ENCODE measurements around the gene ARHGEF19. TPM values are rescaled to one million over a fixed set of nuclear protein-coding genes. Genes with fewer than 3 reads are reported as not detected.

Gene ARHGEF19
- total and polyA plus RNA-seq, 10 of the 15 experiments (the other 5 are each of a cell fraction or from before 2014, with no cell fraction given): 0.15 to 2.9 (median 0.67) TPM; not detected in 1

DNA sequence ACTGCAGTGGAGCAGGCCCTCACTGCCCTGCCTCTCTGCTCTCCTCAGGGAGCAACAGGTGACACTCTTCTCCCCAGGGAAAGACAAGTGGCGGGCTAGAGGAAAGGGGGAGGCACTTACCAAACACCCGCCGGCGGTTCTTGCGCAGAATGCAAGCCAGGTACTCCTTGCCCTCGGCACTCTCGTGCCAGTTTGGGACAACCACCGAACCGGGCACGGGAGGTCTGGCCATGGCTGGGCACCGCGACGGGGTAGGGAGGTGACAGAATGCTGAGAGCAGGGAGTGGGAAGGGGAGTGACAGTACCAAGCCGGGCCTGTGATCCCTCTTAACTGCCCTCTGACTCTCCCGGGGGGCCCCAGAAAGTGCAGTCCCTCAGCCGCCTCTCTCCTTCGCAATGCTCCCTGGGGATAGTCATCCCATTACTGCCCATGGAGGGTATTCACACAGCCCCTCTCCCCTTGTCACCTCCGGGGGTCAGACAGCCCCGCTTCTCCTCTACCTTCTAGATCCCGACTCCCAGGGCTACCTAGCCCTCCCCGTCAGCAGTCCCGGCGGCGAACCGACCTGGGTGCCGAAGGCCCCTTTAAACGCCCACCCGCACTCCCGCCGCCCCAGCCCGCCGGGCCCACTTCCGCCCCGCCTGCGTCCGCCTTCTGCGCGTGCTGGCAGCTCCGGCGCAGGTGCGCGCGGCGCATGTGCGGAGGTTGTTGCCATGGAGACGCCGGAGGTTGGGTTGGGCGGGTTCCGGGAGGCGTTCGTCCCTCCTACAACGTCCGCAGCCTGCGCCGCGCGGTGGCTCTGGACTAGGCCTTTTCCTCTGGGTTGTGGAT, 24.3 kb upstream of the ARHGEF19 start, which contains the start of gene CPLANE2 (continued):
- TF ChIP-seq ZBED1 (IDR thresholded peaks at IDR 0.05; ENCODE audit: borderline replicate concordance) (no peak), POLR2A (IDR thresholded peaks at IDR 0.05; ENCODE audit: low read depth, low read length) (peak; percentile 67; the same call in 1 of the 2 replicates), SIX5 (IDR thresholded peaks at IDR 0.05; ENCODE audit: low read depth, low read length, severe bottlenecking) (no peak), GATAD2B (conservative IDR thresholded peaks at IDR 0.05; ENCODE audit: low read depth) (0 out of 2 replicates have a peak, but pooled peaks have one; percentile 46), RELA (IDR thresholded peaks at IDR 0.05; ENCODE audit: borderline replicate concordance, partially characterized antibody) (no peak), EED (IDR thresholded peaks at IDR 0.05; ENCODE audit: low read depth) (no peak), POLR2AphosphoS5 (IDR thresholded peaks at IDR 0.05; ENCODE audit: low read length) (no peak; the same call in 1 of the 2 replicates), BHLHE40 (IDR thresholded peaks at IDR 0.05; ENCODE audit: borderline replicate concordance in 1 of 2, low read depth in 2 of 2, low read length in 1 of 2) (peak; percentile 91 to 97), TARDBP (IDR thresholded peaks at IDR 0.05; ENCODE audit: borderline replicate concordance) (no peak), ASH2L (IDR thresholded peaks at IDR 0.05; ENCODE audit: borderline replicate concordance, low read depth) (no peak), SMAD5 (IDR thresholded peaks at IDR 0.05; ENCODE audit: low read depth) (no peak), ZNF24 (IDR thresholded peaks at IDR 0.05) (no peak)
- TF ChIP-seq, protein P1, sequence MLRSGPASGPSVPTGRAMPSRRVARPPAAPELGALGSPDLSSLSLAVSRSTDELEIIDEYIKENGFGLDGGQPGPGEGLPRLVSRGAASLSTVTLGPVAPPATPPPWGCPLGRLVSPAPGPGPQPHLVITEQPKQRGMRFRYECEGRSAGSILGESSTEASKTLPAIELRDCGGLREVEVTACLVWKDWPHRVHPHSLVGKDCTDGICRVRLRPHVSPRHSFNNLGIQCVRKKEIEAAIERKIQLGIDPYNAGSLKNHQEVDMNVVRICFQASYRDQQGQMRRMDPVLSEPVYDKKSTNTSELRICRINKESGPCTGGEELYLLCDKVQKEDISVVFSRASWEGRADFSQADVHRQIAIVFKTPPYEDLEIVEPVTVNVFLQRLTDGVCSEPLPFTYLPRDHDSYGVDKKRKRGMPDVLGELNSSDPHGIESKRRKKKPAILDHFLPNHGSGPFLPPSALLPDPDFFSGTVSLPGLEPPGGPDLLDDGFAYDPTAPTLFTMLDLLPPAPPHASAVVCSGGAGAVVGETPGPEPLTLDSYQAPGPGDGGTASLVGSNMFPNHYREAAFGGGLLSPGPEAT (IDR thresholded peaks at IDR 0.05; ENCODE audit: low read depth): peak; percentile 33; the same call in 1 of the 2 replicates
- TF ChIP-seq, protein P2, sequence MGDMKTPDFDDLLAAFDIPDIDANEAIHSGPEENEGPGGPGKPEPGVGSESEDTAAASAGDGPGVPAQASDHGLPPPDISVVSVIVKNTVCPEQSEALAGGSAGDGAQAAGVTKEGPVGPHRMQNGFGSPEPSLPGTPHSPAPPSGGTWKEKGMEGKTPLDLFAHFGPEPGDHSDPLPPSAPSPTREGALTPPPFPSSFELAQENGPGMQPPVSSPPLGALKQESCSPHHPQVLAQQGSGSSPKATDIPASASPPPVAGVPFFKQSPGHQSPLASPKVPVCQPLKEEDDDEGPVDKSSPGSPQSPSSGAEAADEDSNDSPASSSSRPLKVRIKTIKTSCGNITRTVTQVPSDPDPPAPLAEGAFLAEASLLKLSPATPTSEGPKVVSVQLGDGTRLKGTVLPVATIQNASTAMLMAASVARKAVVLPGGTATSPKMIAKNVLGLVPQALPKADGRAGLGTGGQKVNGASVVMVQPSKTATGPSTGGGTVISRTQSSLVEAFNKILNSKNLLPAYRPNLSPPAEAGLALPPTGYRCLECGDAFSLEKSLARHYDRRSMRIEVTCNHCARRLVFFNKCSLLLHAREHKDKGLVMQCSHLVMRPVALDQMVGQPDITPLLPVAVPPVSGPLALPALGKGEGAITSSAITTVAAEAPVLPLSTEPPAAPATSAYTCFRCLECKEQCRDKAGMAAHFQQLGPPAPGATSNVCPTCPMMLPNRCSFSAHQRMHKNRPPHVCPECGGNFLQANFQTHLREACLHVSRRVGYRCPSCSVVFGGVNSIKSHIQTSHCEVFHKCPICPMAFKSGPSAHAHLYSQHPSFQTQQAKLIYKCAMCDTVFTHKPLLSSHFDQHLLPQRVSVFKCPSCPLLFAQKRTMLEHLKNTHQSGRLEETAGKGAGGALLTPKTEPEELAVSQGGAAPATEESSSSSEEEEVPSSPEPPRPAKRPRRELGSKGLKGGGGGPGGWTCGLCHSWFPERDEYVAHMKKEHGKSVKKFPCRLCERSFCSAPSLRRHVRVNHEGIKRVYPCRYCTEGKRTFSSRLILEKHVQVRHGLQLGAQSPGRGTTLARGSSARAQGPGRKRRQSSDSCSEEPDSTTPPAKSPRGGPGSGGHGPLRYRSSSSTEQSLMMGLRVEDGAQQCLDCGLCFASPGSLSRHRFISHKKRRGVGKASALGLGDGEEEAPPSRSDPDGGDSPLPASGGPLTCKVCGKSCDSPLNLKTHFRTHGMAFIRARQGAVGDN (IDR thresholded peaks at IDR 0.05): peak; percentile 79
- TF ChIP-seq, protein P3, sequence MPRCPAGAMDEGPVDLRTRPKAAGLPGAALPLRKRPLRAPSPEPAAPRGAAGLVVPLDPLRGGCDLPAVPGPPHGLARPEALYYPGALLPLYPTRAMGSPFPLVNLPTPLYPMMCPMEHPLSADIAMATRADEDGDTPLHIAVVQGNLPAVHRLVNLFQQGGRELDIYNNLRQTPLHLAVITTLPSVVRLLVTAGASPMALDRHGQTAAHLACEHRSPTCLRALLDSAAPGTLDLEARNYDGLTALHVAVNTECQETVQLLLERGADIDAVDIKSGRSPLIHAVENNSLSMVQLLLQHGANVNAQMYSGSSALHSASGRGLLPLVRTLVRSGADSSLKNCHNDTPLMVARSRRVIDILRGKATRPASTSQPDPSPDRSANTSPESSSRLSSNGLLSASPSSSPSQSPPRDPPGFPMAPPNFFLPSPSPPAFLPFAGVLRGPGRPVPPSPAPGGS (IDR thresholded peaks at IDR 0.05; ENCODE audit: borderline replicate concordance, insufficient read depth, low read depth, low read length, poor library complexity, severe bottlenecking): no peak
- TF ChIP-seq, protein P4, sequence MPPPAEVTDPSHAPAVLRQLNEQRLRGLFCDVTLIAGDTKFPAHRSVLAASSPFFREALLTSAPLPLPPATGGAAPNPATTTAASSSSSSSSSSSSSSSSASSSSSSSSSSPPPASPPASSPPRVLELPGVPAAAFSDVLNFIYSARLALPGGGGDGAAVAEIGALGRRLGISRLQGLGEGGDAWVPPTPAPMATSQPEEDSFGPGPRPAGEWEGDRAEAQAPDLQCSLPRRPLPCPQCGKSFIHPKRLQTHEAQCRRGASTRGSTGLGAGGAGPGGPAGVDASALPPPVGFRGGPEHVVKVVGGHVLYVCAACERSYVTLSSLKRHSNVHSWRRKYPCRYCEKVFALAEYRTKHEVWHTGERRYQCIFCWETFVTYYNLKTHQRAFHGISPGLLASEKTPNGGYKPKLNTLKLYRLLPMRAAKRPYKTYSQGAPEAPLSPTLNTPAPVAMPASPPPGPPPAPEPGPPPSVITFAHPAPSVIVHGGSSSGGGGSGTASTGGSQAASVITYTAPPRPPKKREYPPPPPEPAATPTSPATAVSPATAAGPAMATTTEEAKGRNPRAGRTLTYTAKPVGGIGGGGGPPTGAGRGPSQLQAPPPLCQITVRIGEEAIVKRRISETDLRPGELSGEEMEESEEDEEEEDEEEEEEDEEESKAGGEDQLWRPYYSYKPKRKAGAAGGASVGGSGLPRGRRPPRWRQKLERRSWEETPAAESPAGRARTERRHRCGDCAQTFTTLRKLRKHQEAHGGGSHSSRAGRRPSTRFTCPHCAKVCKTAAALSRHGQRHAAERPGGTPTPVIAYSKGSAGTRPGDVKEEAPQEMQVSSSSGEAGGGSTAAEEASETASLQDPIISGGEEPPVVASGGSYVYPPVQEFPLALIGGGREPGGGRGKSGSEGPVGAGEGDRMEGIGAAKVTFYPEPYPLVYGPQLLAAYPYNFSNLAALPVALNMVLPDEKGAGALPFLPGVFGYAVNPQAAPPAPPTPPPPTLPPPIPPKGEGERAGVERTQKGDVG (CRISPR knock-in tag; IDR thresholded peaks at IDR 0.05): no peak
- TF ChIP-seq, protein P5, sequence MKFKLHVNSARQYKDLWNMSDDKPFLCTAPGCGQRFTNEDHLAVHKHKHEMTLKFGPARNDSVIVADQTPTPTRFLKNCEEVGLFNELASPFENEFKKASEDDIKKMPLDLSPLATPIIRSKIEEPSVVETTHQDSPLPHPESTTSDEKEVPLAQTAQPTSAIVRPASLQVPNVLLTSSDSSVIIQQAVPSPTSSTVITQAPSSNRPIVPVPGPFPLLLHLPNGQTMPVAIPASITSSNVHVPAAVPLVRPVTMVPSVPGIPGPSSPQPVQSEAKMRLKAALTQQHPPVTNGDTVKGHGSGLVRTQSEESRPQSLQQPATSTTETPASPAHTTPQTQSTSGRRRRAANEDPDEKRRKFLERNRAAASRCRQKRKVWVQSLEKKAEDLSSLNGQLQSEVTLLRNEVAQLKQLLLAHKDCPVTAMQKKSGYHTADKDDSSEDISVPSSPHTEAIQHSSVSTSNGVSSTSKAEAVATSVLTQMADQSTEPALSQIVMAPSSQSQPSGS (IDR thresholded peaks at IDR 0.05; ENCODE audit: low read length): no peak

Measured in GM12878 (cell line).